Lung (tissue), 12 donors: ENCODE data around the gene HTR6. TPM values are rescaled to one million over a fixed set of nuclear protein-coding genes. Genes with fewer than 3 reads are reported as not detected.

Source experiments
- ATAC-seq: fragments of 200-7000 bp; cut with Tn5 transposase; one replicate; pipeline ENCODE4 v1.9.1; 2020; ENCODE audit warnings: moderate number of reproducible peaks; ENCODE audit not compliant: insufficient read depth, low FRiP score
- DNase-seq, 3 donors: peaks; one replicate each; pipeline ENCODE4 v3.0.0-alpha.2; 2013 to 2017
- H3K27ac ChIP-seq, 2 donors: one replicate each; pipeline ENCODE4 v1.5.1; 2013; ENCODE audit warnings: mild to moderate bottlenecking in 2 of 2, moderate library complexity in 2 of 2, control low read depth in 1 of 2, inconsistent platforms in 1 of 2, low read depth in 1 of 2, low read length in 1 of 2
- H3K27me3 ChIP-seq, 3 donors: one replicate each; pipeline ENCODE4 v1.5.1; 2013; ENCODE audit warnings: low read length in 2 of 3; ENCODE audit not compliant: control insufficient read depth in 3 of 3, insufficient read depth in 3 of 3
- H3K36me3 ChIP-seq, 4 donors: one replicate each; pipeline ENCODE4 v1.5.1; 2013; ENCODE audit warnings: low read length in 4 of 4, mild to moderate bottlenecking in 1 of 4, moderate library complexity in 1 of 4; ENCODE audit not compliant: control insufficient read depth in 4 of 4, insufficient read depth in 4 of 4
- H3K4me1 ChIP-seq, 5 donors: one replicate each; pipeline ENCODE4 v1.5.1; 2013; ENCODE audit warnings: low read length in 5 of 5, mild to moderate bottlenecking in 2 of 5, moderate library complexity in 1 of 5; ENCODE audit not compliant: control insufficient read depth in 5 of 5, insufficient read depth in 5 of 5
- H3K4me3 ChIP-seq: one replicate; pipeline ENCODE4 v1.5.1; 2013; ENCODE audit warnings: mild to moderate bottlenecking, control low read depth, moderate library complexity
- H3K9ac ChIP-seq, 2 donors: one replicate each; pipeline ENCODE4 v1.5.1; 2013; ENCODE audit warnings: low read length in 2 of 2, control low read depth in 1 of 2; ENCODE audit not compliant: insufficient read depth in 1 of 2
- H3K9me3 ChIP-seq, 4 donors: one replicate each; pipeline ENCODE4 v1.5.1; 2013; ENCODE audit warnings: low read length in 3 of 4, mild to moderate bottlenecking in 1 of 4, moderate library complexity in 1 of 4; ENCODE audit not compliant: control insufficient read depth in 4 of 4, insufficient read depth in 3 of 4
- CTCF ChIP-seq: IDR thresholded peaks from 2 replicates; pipeline ENCODE4 v1.5.1; 2012; ENCODE audit warnings: mild to moderate bottlenecking; ENCODE audit errors: control extremely low read depth, extremely low read depth
- WGBS, 2 donors: extraction: QIAGEN DNeasy Blood & Tissue Kit; methylation state at CpG; one replicate each; pipeline ENCODE4 v1.1.7; 2013; 5-methylcytosine and 5-hydroxymethylcytosine counted together
- polyA plus RNA-seq, 2 donors: library from polyadenylated mRNA; stranded (reverse); fragments of 200-250 nt; gene quantifications; one replicate each; pipeline ENCODE4 v1.2.1, GENCODE V29; 2013
- total RNA-seq, 2 donors: library from RNA; depleted of rRNA in 1 of 2; stranded (reverse); fragments of >200 nt in 1 of 2; gene quantifications; one replicate each; pipeline ENCODE4 v1.2.1, GENCODE V29; 2014 to 2021
- donor health status: control.
- donor health status: control.
- donor health status: Bipolar disorder and iron deficiency.
- donor health status: healthy.
- donor health status: DM: yes; HTN: yes; CAD: no.

The HTR6 gene
- total and polyA plus RNA-seq, 4 donors, result not detected

GRCh38 chr1:19689085-19689757, 24.5 kb downstream of the HTR6 start:
- DNase-seq (no peak), ATAC-seq (no peak)
- no peak overlapping the region for H3K9ac ChIP-seq
- no peaks in the 10 kb centered on the region for H3K27me3 ChIP-seq
- TF ChIP-seq CTCF, result no peak
- 91 to 92% methylated on average over 5 of the region's 5 CpGs for WGBS, 2 donors
- no peaks in the 10 kb centered on the region for H3K4me1 ChIP-seq
- H3K9me3 ChIP-seq, result peaks cover 0 to 16% (median 2%) of the 10 kb centered on the region in 4 donors
- peaks cover 0 to 19% (median 0%) of the 10 kb centered on the region in 4 donors for H3K36me3 ChIP-seq
- H3K27ac ChIP-seq, result no peak overlapping the region
- no peak overlapping the region for H3K4me3 ChIP-seq

- peaks cover 0 to 23% (median 0%) of the 10 kb centered on the region in 4 donors for H3K36me3 ChIP-seq
- H3K9ac ChIP-seq, result no peak overlapping the region
- no peaks in the 10 kb centered on the region for H3K4me1 ChIP-seq
- H3K4me3 ChIP-seq, result no peak overlapping the region
- no peak for DNase-seq
- no peak overlapping the region for H3K27ac ChIP-seq
- peaks cover 0 to 14% (median 2%) of the 10 kb centered on the region in 4 donors for H3K9me3 ChIP-seq
- TF ChIP-seq CTCF, result no peak
- WGBS, 2 donors, result 97% methylated on average over 3 of the region's 3 CpGs
- no peak for ATAC-seq
- no peaks in the 10 kb centered on the region for H3K27me3 ChIP-seq
Measured at GRCh38 chr1:19689856-19690255, 25.2 kb downstream of the HTR6 start.

GRCh38 chr1:19690342-19690741, 25.7 kb downstream of the HTR6 start:
- no peak overlapping the region for H3K4me3 ChIP-seq
- TF ChIP-seq CTCF, result no peak
- peaks cover 0 to 14% (median 2%) of the 10 kb centered on the region in 4 donors for H3K9me3 ChIP-seq
- no peaks in the 10 kb centered on the region for H3K4me1 ChIP-seq
- WGBS, 2 donors, result 89% methylated on average over 7 of the region's 7 CpGs
- H3K36me3 ChIP-seq, result peaks cover 0 to 26% (median 0%) of the 10 kb centered on the region in 4 donors
- DNase-seq (no peak), ATAC-seq (no peak)
- H3K9ac ChIP-seq, result no peak overlapping the region
- no peak overlapping the region for H3K27ac ChIP-seq
- no peaks in the 10 kb centered on the region for H3K27me3 ChIP-seq
